ENCODE results near the gene PPARD. TPM values are rescaled to one million over a fixed set of nuclear protein-coding genes. Genes with fewer than 3 reads are reported as not detected.
A peak's percentile ranks its signal among the peaks of the same experiment; 100 is the strongest.
"Not testable (repeated sequence)": the region's sequence is repeated elsewhere in the genome, so short reads cannot be mapped to it uniquely, and the experiment has no call there.

PPARD gene
- total RNA-seq, 6 experiments from 2014 or later = 5.2 to 18.8 (median 5.9) TPM

DNA sequence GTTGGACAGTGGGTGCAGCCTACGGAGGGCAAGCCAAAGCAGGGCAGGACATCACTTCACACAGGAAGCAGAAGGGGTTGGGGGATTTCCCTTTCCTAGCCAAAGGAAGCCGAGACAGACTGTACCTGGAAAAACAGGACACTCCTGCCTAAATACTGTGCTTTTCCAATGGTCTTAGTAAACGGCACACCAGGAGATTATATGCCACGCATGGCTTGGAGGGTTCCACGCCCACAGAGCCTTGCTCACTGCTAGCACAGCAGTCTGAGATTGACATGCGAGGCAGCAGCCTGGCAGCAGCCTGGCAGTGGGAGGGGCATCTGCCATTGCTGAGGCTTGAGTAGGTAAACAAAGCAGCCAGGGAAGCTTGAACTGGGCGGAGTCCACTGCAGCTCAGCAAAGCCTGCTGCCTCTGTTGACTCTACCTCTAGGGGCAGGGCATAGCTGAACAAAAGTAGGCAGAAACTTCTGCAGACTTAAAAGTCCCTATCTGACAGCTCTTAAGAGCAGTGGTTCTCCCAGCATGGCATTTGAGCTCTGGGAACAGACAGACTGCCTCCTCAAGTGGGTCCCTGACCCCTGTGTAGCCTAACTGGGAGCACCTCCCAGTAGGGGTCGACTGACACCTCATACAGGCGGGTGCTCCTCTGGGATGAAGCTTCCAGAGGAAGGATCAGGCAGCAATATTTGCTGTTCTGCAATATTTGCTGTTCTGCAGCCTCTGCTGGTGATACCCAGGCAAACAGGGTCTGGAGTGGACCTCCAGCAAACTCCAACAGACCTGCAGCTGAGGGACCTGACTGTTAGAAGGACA, 10.1 kb upstream of the PPARD start:
- H3K9me3 ChIP-seq; H3K27ac ChIP-seq; H3K4me1 ChIP-seq; H3K27me3 ChIP-seq; H3K4me3 ChIP-seq; intact Hi-C loops (cut with DNase I); H3K36me3 ChIP-seq: not testable (repeated sequence)
- ATAC-seq (peak; percentile 95 to 98 (median 96)), DNase-seq (peak; percentile 86 to 93 (median 93))
- peak; percentile 35 to 53 (median 46) for TF ChIP-seq CTCF (IDR thresholded peaks at IDR 0.05)
- whole genome bisulfite sequencing (ENCODE audit: insufficient coverage, low coverage, low lambda C conversion rate, missing lambda C conversion rate) = 36% methylated on average over 4 of the region's 9 CpGs

DNA sequence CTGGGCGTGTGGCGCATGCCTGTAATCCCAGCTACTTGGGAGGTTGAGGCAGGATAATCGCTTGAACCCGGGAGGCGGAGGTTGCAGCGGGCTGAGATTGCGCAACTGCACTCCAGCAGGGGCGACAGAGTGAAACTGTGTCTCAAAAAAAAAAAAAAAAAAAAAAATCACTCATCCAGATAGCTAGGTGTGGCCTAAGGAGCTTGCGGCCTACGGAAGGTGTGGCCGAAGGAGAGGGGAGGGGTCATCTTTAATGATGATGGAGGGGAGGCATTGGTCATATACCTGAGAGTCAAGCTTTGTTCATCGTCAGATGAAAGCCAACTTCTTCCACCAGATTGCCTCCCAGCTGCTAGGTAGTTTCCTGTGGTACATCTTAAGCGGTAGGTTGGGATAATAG, 801 bp upstream of the PPARD start:
- intact Hi-C loops (cut with DNase I) = loop anchor here (5.0 kb wide), 2 partner anchors 106 to 111 kb away; partner anchors contain the start of gene FANCE (in 1 of the 2)
- peaks cover 0 to 16% (median 6%) of the 10 kb centered on the region in 4 donors for H3K4me1 ChIP-seq
- ATAC-seq = no peak
- H3K36me3 ChIP-seq = peaks cover 0 to 2% (median 0%) of the 10 kb centered on the region in 4 donors
- WGBS (ENCODE audit: insufficient coverage, low coverage, low lambda C conversion rate, missing lambda C conversion rate) = 73% methylated on average over 13 of the region's 13 CpGs
- H3K27me3 ChIP-seq = no peaks in the 10 kb centered on the region
- no peak overlapping the region for H3K27ac ChIP-seq
- no peak overlapping the region for H3K4me3 ChIP-seq
- TF ChIP-seq CTCF (IDR thresholded peaks at IDR 0.05) = no peak
- no peak for TF ChIP-seq POLR2A (IDR thresholded peaks at IDR 0.05)
- no peaks in the 10 kb centered on the region for H3K9me3 ChIP-seq
- DNase-seq = no peak

DNA sequence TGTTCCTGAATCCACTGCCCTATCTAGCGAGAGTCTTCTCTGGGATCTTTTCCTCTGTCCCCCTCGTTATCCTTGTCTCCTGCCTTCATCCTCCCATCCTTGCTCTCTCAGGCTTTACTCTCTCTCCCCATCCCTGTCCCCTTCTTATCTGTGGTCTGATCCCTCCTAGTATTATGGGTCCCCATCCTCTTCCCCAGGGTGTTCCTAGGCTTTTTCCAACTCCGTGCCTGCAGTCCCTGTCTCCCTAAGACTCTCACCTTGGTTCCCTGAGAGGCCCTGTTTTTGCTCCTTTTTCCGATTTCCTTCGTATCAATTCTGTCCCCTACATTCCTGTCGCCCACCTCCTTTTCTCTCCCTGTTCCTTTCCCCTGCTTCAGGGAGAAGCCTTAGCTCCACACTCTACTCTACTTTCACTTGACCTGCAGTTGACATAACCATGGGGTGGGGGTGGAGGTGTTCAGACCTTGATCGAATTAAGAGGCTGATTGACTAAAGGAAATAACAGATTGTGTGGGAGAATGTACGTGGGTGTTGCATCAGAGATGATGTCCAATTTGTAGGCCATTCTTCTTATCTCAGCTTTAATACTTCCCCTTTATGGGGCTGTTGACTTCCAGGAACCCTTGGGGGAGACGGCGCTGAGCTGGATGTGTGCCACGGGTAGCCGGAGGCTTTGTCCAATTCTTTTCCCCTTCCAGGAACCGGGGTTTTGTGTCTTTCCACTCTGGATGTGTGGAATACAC, 905 bp downstream of the PPARD start:
- Histone ChIP-seq H3K4me3 (peak overlapping the region; percentile 88 to 94 (median 92)), H3K27me3 (no peaks in the 10 kb centered on the region), H3K9me3 (no peaks in the 10 kb centered on the region), H3K36me3 (peaks cover 0 to 12% (median 0%) of the 10 kb centered on the region in 4 donors), H3K4me1 (peaks cover 0 to 16% (median 6%) of the 10 kb centered on the region in 4 donors), H3K27ac (peak overlapping the region; percentile 84 to 95 (median 85))
- TF ChIP-seq POLR2A (IDR thresholded peaks at IDR 0.05) (no peak), CTCF (IDR thresholded peaks at IDR 0.05) (no peak)
- peak in 2 of 4 donors; percentile 3 to 33 for ATAC-seq
- WGBS (ENCODE audit: insufficient coverage, low coverage, low lambda C conversion rate, missing lambda C conversion rate) = 8% methylated on average over 12 of the region's 13 CpGs
- intact Hi-C loops (cut with DNase I) = loop anchor here (5.0 kb wide), 2 partner anchors 104 to 109 kb away; partner anchors contain the start of gene FANCE (in 1 of the 2)
- peak; percentile 61 to 66 (median 61) for DNase-seq

DNA sequence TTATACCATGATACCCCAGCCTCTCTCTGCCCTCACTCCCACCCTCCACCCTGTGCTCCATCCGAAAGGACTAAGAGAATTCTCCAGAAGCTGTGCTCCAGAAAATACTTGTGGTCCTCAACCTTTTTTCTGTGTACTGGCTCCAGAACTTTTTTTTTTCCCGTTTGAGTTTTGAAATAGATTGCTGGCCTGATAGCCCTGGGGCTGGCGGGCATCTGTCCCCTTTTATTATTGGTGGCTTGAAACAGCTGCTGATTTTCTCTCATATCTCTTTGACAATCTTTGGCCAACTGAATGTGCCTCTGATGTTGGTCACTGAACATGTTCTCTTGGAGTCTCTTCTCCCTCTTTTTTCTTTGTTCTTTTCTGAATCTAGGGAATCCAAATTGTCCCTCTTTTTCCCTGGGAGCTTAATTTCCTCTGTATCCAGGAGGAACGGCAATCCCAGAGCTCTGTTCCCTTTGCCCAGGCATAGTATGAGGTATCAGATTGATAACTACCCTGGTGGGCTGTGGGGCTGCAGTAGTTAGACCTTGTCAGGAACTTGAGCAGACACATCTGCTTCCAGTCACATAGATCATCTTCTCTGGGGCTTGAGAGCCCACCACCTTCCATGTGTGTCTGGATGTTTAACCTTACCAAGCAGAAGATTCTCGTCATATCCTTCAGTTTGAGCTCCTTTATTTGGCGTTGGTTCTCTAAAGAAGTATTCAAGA, 1.6 kb downstream of the PPARD start:
- no peaks in the 10 kb centered on the region for H3K27me3 ChIP-seq
- 59% methylated on average over 6 of the region's 6 CpGs for WGBS (ENCODE audit: insufficient coverage, low coverage, low lambda C conversion rate, missing lambda C conversion rate)
- intact Hi-C loops (cut with DNase I) = loop anchor here (5.0 kb wide), 2 partner anchors 103 to 108 kb away; partner anchors contain the start of gene FANCE (in 1 of the 2)

More for the DNA sequence above, 1.6 kb downstream of the PPARD start:
- peak overlapping the region; percentile 88 to 94 (median 92) for H3K4me3 ChIP-seq
- no peak for DNase-seq
- H3K36me3 ChIP-seq = peaks cover 0 to 12% (median 0%) of the 10 kb centered on the region in 4 donors
- no peak overlapping the region for H3K27ac ChIP-seq
- no peak for TF ChIP-seq POLR2A (IDR thresholded peaks at IDR 0.05)
- TF ChIP-seq CTCF (IDR thresholded peaks at IDR 0.05) = no peak
- peaks cover 0 to 16% (median 6%) of the 10 kb centered on the region in 4 donors for H3K4me1 ChIP-seq
- no peak for ATAC-seq
- no peaks in the 10 kb centered on the region for H3K9me3 ChIP-seq
